ENCODE results near the gene RGS16.

Gene RGS16

DNA sequence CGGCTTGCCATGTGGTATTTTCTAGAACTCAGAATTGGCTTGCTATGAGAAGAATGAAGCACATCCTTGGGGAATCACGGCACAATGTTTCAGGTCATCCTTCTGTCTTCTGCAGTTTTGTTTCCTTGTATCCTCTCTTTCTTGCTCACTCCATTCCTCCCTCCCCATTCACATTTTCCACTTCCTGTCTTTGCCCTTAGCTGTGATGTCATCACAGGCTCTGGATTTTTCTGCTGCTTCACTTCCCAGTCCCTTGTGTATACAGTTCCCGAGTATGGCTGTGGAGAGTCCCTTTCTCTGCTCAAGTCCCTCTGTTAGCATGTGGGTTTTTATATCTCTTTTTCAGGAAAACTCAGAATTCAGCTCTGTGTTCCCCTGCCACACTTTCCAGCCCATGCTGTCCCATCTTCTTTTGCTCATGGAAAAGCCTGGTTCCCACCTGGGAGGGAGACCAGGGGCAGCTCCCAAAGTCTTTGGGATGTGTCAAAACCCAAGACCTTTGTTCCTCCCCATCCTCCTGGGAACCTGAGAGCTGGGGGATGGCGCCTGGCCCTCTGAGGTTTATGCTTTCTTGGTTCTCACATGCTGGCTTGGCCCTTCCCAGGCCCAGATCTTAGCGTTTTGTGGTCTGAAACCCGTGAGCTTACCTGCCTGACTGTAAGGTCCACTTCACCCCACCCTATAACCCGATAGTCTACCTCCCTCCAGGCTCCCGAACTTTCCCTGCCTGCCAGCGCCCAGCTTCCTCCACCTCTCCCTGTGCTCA lies 4.8 kb upstream of the RGS16 start:
- no peak overlapping the region for H3K4me3 ChIP-seq (ENCODE audit: extremely low read depth, insufficient read depth, low read length, poor library complexity, severe bottlenecking)
- no peaks in the 10 kb centered on the region for H3K9me3 ChIP-seq (ENCODE audit: control insufficient read depth, low read length)
- WGBS, 2 experiments (ENCODE audit: insufficient coverage in 2 of 2), result 90 to 94% methylated on average over 8 to 9 of the region's 9 CpGs
- peaks cover 15% of the 10 kb centered on the region for H3K4me1 ChIP-seq (ENCODE audit: control insufficient read depth, insufficient read depth, low read length, poor library complexity, severe bottlenecking)
- no peaks in the 10 kb centered on the region for H3K36me3 ChIP-seq (ENCODE audit: control insufficient read depth, insufficient read depth, low read length)
- peak overlapping the region; percentile 34 for H3K27ac ChIP-seq (ENCODE audit: low read depth, low read length, severe bottlenecking)

DNA sequence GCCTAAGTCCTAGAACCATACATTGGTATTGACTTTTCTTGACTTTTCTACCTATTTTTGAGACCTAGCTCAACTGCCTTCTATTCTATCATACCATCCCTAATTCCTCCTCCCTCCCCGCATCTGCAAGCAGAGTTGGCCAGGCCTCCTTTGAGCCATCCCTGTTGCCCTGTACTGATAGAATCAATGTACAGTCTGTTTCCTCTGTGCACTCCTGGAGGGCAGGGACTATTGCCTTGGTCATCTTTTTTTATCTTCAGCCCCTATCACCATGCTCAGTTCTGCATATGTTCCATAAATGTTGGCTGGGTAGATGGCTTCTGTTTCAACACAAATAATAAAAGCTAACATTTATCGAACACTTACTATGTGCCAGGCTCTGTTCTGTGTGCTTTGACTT lies 4.0 kb upstream of the RGS16 start:
- Histone ChIP-seq H3K27ac (ENCODE audit: low read depth, low read length, severe bottlenecking) (no peak overlapping the region), H3K9me3 (ENCODE audit: control insufficient read depth, low read length) (no peaks in the 10 kb centered on the region), H3K4me3 (ENCODE audit: extremely low read depth, insufficient read depth, low read length, poor library complexity, severe bottlenecking) (no peak overlapping the region), H3K36me3 (ENCODE audit: control insufficient read depth, insufficient read depth, low read length) (no peaks in the 10 kb centered on the region), H3K4me1 (ENCODE audit: control insufficient read depth, insufficient read depth, low read length, poor library complexity, severe bottlenecking) (peaks cover 15% of the 10 kb centered on the region)
- no CpG with 5 or more reads among the region's 2 CpGs for WGBS, 2 experiments (ENCODE audit: insufficient coverage in 2 of 2)

DNA sequence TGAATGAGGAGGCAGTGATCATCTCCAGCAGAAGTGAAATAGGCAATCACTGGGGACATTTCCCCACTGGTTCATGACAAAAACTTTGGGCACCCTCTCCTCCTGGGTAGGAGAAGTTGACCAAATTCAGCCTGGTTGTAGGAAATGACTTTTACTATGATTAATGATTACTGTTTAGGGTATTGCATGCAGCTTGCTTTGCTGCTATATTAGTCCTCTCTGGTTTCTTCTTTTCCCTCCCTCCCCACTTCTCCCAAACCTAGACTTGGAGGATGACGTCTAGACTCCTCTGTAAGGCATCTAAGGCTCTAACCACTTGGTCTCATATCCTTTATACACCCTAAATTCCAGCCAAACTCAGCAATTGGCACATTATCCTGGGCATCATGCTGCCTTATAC lies 3.4 kb upstream of the RGS16 start:
- WGBS, 2 experiments (ENCODE audit: insufficient coverage in 2 of 2), result 57 to 80% methylated on average over 1 of the region's 1 CpG
- Histone ChIP-seq H3K4me3 (ENCODE audit: extremely low read depth, insufficient read depth, low read length, poor library complexity, severe bottlenecking) (no peak overlapping the region), H3K36me3 (ENCODE audit: control insufficient read depth, insufficient read depth, low read length) (no peaks in the 10 kb centered on the region), H3K9me3 (ENCODE audit: control insufficient read depth, low read length) (no peaks in the 10 kb centered on the region), H3K4me1 (ENCODE audit: control insufficient read depth, insufficient read depth, low read length, poor library complexity, severe bottlenecking) (peaks cover 15% of the 10 kb centered on the region), H3K27ac (ENCODE audit: low read depth, low read length, severe bottlenecking) (no peak overlapping the region)

DNA sequence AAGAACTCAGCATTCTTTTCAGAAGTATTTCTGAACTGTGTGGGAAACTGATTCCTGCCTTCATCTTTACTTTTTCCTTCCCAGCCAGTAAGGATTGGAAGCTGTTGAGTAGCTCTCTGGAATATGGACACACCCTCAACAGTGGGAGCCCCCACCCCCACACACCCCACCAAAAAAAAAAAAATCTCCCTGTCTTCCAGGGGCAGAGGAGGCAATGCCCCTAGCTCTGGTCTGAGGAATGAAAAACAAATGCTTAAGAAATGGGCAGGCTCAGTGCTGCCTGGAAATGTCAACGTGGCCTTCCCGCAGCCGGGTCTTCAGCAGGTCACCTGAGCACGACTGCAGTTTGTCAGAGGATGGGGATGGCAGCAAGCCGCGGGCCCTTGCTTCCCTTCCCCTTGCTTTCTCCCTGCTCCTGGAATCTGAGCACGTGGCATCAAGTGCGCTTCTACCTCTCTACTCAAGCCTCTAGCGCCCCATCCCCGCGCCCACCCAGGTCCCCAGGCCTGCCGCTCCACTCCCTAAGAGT lies 479 bp downstream of the RGS16 start:
- H3K4me3 ChIP-seq (ENCODE audit: extremely low read depth, insufficient read depth, low read length, poor library complexity, severe bottlenecking), result peak overlapping the region; percentile 27
- H3K36me3 ChIP-seq (ENCODE audit: control insufficient read depth, insufficient read depth, low read length), result peaks cover 3% of the 10 kb centered on the region
- WGBS, 2 experiments (ENCODE audit: insufficient coverage in 2 of 2), result 27 to 35% methylated on average over 6 to 12 of the region's 12 CpGs

DNA sequence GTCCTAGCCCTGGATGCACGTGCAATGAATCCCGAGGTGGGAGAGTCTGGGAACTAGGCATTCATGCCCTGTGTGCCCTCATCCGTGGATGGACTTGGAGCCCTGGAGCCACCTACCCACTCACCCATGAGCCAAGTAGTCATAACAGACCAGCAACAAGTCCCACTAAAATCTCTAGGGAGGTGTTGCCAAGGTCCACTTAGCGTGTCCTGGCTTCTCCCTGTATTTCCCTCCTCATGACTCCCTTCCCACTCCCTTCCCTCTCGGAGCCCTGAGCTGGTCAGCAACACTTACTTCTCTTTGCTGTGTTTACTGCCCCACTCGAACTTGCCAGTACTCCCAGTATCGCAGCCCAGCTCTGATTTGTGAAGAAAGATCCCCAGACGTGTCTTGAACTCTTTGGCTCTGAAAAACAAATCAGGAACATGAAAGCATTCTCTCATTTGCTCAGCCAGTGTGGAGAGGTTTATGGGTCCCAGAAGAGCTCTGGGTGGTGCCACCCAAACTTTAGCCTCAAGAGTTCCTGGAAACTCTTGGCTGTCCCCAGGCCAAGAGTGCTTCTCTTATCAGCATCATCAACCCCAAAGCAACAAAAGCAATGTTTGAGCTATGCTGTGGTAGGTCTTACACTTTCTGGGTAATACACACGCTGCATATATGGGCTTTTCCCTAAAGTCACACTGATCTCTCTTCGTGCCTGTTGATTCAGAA lies 1.1 kb downstream of the RGS16 start:
- H3K27ac ChIP-seq (ENCODE audit: low read depth, low read length, severe bottlenecking), result no peak overlapping the region
- H3K9me3 ChIP-seq (ENCODE audit: control insufficient read depth, low read length), result no peaks in the 10 kb centered on the region
- no peaks in the 10 kb centered on the region for H3K4me1 ChIP-seq (ENCODE audit: control insufficient read depth, insufficient read depth, low read length, poor library complexity, severe bottlenecking)
- peaks cover 3% of the 10 kb centered on the region for H3K36me3 ChIP-seq (ENCODE audit: control insufficient read depth, insufficient read depth, low read length)
- WGBS, 2 experiments (ENCODE audit: insufficient coverage in 2 of 2), result 85 to 88% methylated on average over 8 to 9 of the region's 10 CpGs
- H3K4me3 ChIP-seq (ENCODE audit: extremely low read depth, insufficient read depth, low read length, poor library complexity, severe bottlenecking), result peak overlapping the region; percentile 27

More for the DNA sequence above, 479 bp downstream of the RGS16 start:
- no peaks in the 10 kb centered on the region for H3K9me3 ChIP-seq (ENCODE audit: control insufficient read depth, low read length)
- H3K4me1 ChIP-seq (ENCODE audit: control insufficient read depth, insufficient read depth, low read length, poor library complexity, severe bottlenecking), result peaks cover 5% of the 10 kb centered on the region
- no peak overlapping the region for H3K27ac ChIP-seq (ENCODE audit: low read depth, low read length, severe bottlenecking)

DNA sequence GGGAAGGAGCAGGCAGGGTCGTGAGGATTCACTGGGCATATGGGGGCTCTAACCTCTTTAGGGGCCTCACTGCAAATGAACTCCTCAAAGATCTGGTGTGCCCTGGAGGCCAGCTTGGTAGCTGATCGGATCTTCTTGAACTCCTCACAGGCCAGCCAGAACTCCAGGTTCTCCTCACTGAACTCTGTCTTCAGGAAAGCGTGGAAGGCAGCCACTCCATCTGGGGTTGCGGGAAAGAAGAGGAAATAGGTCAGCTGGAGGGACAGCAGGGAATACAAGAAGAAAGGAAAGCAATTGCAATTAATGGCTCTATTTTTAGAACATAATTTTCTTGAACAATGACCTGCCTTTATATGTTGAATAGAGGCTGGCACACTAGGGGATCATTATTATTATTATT lies 2.3 kb downstream of the RGS16 start:
- H3K27ac ChIP-seq (ENCODE audit: low read depth, low read length, severe bottlenecking), result no peak overlapping the region
- H3K36me3 ChIP-seq (ENCODE audit: control insufficient read depth, insufficient read depth, low read length), result peaks cover 3% of the 10 kb centered on the region
- 80 to 83% methylated on average over 1 of the region's 4 CpGs for WGBS, 2 experiments (ENCODE audit: insufficient coverage in 2 of 2)
- H3K4me1 ChIP-seq (ENCODE audit: control insufficient read depth, insufficient read depth, low read length, poor library complexity, severe bottlenecking), result no peaks in the 10 kb centered on the region
- no peaks in the 10 kb centered on the region for H3K9me3 ChIP-seq (ENCODE audit: control insufficient read depth, low read length)
- H3K4me3 ChIP-seq (ENCODE audit: extremely low read depth, insufficient read depth, low read length, poor library complexity, severe bottlenecking), result no peak overlapping the region

DNA sequence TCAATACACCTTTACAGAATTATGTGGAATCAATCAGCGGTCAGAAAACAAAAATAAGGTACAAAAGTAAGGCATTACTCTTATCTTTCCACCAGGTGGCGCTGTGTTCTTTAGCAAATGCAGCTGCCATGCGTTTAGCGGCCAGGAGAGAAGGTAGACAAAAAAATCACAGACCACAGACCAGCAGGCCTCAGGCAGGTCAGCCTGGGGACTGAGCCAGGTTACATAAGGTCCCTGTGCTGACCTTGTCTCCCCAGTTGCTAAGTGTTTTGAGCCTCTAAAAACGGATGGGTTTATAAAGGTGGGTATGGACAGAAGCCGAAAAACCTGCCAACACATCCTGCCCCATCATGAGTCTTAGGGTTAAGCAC lies 2.8 kb downstream of the RGS16 start:
- Histone ChIP-seq H3K4me1 (ENCODE audit: control insufficient read depth, insufficient read depth, low read length, poor library complexity, severe bottlenecking) (no peaks in the 10 kb centered on the region), H3K27ac (ENCODE audit: low read depth, low read length, severe bottlenecking) (no peak overlapping the region)
- 16 to 29% methylated on average over 4 to 5 of the region's 6 CpGs for WGBS, 2 experiments (ENCODE audit: insufficient coverage in 2 of 2)

DNA sequence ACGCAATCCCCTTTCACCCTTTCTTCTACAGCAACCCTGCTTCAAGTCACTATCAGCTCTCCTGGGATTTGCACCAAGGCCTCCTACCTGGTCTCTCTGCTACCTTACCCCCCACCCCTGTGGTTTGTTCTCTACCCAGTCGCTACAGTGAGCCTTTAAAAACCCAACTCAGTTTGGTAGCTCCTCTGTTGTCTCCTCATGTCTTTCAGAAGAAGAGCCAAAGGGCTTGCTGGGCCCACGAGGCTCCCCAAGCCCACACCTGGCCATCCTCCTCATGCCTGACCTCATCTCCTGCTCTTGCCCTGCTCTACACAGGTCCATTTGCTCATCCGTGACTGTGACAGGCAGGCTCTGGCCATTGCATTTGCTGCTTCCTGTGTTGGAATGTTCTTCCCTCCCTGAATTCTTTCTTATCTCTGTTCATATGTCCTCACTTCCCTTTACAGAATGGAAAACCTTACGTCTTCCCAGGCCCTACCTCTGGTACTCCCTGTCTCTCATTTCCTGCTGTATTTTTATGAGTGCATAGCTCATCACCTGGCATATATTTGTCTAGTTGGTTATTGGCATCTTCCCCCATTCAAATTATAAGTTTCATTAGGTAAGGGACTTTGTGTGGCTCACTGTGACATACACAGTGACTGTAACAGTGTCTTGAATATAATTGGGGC lies 3.3 kb downstream of the RGS16 start:
- H3K4me1 ChIP-seq (ENCODE audit: control insufficient read depth, insufficient read depth, low read length, poor library complexity, severe bottlenecking), result no peaks in the 10 kb centered on the region
- WGBS, 2 experiments (ENCODE audit: insufficient coverage in 2 of 2), result 67 to 93% methylated on average over 4 of the region's 5 CpGs

More for the DNA sequence above, 2.8 kb downstream of the RGS16 start:
- no peak overlapping the region for H3K4me3 ChIP-seq (ENCODE audit: extremely low read depth, insufficient read depth, low read length, poor library complexity, severe bottlenecking)
- H3K9me3 ChIP-seq (ENCODE audit: control insufficient read depth, low read length), result no peaks in the 10 kb centered on the region
- H3K36me3 ChIP-seq (ENCODE audit: control insufficient read depth, insufficient read depth, low read length), result peaks cover 3% of the 10 kb centered on the region

DNA sequence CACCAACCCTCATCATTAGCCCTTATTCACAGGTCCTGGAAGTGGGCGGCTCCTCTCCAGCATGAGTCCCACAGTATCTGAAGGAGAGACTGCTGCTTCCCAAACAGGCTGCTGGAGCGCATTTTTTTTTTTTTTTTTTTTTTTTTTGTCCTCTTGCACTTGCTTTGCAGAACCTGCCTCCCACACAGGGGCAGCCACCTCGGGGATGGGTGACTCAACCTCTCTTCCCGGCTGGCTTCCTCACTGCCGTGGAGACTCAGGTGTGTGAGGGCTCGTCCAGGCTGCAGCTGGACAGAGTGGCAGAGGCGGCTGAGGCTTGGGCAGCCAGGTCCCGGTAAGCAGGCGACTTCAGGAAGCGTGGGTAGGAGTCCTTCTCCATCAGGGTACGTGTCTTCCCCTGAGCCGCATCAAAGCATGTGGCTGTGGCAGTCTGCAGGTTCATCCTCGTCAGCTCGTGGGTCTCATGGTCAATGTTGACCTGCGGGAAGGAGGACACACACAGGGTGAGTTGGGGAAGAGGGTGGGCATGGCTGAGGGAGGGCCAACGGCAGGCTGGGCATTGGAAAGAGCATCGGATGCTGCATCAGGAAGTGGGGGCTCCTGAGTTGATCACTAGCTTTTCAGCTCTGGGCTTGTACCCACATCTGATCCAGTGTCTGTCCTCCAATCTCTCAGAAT lies 4.0 kb downstream of the RGS16 start:
- 93 to 94% methylated on average over 16 of the region's 17 CpGs for WGBS, 2 experiments (ENCODE audit: insufficient coverage in 2 of 2)
- H3K4me3 ChIP-seq (ENCODE audit: extremely low read depth, insufficient read depth, low read length, poor library complexity, severe bottlenecking), result no peak overlapping the region
- no peaks in the 10 kb centered on the region for H3K9me3 ChIP-seq (ENCODE audit: control insufficient read depth, low read length)
- H3K4me1 ChIP-seq (ENCODE audit: control insufficient read depth, insufficient read depth, low read length, poor library complexity, severe bottlenecking), result no peaks in the 10 kb centered on the region
- no peak overlapping the region for H3K27ac ChIP-seq (ENCODE audit: low read depth, low read length, severe bottlenecking)
- H3K36me3 ChIP-seq (ENCODE audit: control insufficient read depth, insufficient read depth, low read length), result peaks cover 3% of the 10 kb centered on the region

More for the DNA sequence above, 3.3 kb downstream of the RGS16 start:
- no peak overlapping the region for H3K4me3 ChIP-seq (ENCODE audit: extremely low read depth, insufficient read depth, low read length, poor library complexity, severe bottlenecking)
- H3K36me3 ChIP-seq (ENCODE audit: control insufficient read depth, insufficient read depth, low read length), result peaks cover 3% of the 10 kb centered on the region
- no peak overlapping the region for H3K27ac ChIP-seq (ENCODE audit: low read depth, low read length, severe bottlenecking)
- H3K9me3 ChIP-seq (ENCODE audit: control insufficient read depth, low read length), result no peaks in the 10 kb centered on the region

DNA sequence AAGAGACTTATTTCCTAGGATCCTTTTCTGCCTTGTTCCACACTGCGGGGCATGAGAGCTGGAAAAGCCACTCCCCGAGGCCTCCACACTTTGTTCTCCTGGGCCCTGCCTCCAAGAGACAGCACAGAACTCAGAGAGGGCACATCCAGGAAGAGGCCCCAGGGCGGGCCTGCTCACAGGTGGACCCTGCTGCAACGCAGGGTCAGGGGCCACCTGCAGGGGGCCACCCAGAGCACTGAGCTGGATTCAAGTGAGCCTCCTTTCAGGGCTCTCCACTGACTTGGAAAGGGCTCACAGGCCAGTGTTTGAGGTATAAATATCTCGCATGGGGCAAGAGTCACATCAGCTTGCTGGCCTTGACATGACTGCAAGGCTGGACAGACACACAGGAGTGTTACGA lies 4.8 kb downstream of the RGS16 start:
- Histone ChIP-seq H3K9me3 (ENCODE audit: control insufficient read depth, low read length) (no peaks in the 10 kb centered on the region), H3K4me1 (ENCODE audit: control insufficient read depth, insufficient read depth, low read length, poor library complexity, severe bottlenecking) (no peaks in the 10 kb centered on the region), H3K4me3 (ENCODE audit: extremely low read depth, insufficient read depth, low read length, poor library complexity, severe bottlenecking) (no peak overlapping the region), H3K27ac (ENCODE audit: low read depth, low read length, severe bottlenecking) (no peak overlapping the region), H3K36me3 (ENCODE audit: control insufficient read depth, insufficient read depth, low read length) (peaks cover 3% of the 10 kb centered on the region)
- WGBS, 2 experiments (ENCODE audit: insufficient coverage in 2 of 2), result 78 to 82% methylated on average over 6 of the region's 6 CpGs

Data from mesodermal cell (in vitro differentiated cells).